ENCODE data around the gene PRG2. TPM values are rescaled to one million over a fixed set of nuclear protein-coding genes. Genes with fewer than 3 reads are reported as not detected.

Gene PRG2
- total RNA-seq, 1 experiment from 2014 or later = 0.57 TPM

GRCh38 chr11:57416436-57416835 is 26.0 kb upstream of the PRG2 start:
- ChIA-PET CTCF (no interaction called here), POLR2A (no interaction called here)
- Mint-ChIP-seq H3K27ac (no peak overlapping the region), H3K4me3 (no peak overlapping the region), H3K4me1 (0 out of 2 replicates have a peak, but pooled peaks cover 4% of the 10 kb centered on the region), H3K9me3 (no peaks in the 10 kb centered on the region), H3K36me3 (peaks cover 53% of the 10 kb centered on the region), H3K27me3 (ENCODE audit: low read depth) (no peaks in the 10 kb centered on the region)
- DNase-seq (ENCODE audit: low spot score) (no peak), ATAC-seq (no peak)
- TF ChIP-seq ERG (CRISPR knock-in tag; IDR thresholded peaks at IDR 0.05) (no peak), GRHL2 (CRISPR knock-in tag; IDR thresholded peaks at IDR 0.05; ENCODE audit: insufficient replicate concordance, severe bottlenecking) (no peak), RELA (CRISPR knock-in tag; IDR thresholded peaks at IDR 0.05; ENCODE audit: borderline replicate concordance) (no peak), FOXJ3 (CRISPR knock-in tag; IDR thresholded peaks at IDR 0.05; ENCODE audit: borderline replicate concordance) (no peak), ETV6 (CRISPR knock-in tag; IDR thresholded peaks at IDR 0.05) (no peak), SMAD4 (CRISPR knock-in tag; IDR thresholded peaks at IDR 0.05) (no peak), GTF2I (CRISPR knock-in tag; conservative IDR thresholded peaks at IDR 0.05) (no peak), SP1 (CRISPR knock-in tag; conservative IDR thresholded peaks at IDR 0.05) (no peak), CBFB (CRISPR knock-in tag; IDR thresholded peaks at IDR 0.05; ENCODE audit: low read depth) (no peak), KAT7 (CRISPR knock-in tag; IDR thresholded peaks at IDR 0.05; ENCODE audit: borderline replicate concordance) (no peak), TEAD1 (CRISPR knock-in tag; IDR thresholded peaks at IDR 0.05) (no peak), ZNF671 (CRISPR knock-in tag; IDR thresholded peaks at IDR 0.05) (no peak)
- TF ChIP-seq, protein P1, sequence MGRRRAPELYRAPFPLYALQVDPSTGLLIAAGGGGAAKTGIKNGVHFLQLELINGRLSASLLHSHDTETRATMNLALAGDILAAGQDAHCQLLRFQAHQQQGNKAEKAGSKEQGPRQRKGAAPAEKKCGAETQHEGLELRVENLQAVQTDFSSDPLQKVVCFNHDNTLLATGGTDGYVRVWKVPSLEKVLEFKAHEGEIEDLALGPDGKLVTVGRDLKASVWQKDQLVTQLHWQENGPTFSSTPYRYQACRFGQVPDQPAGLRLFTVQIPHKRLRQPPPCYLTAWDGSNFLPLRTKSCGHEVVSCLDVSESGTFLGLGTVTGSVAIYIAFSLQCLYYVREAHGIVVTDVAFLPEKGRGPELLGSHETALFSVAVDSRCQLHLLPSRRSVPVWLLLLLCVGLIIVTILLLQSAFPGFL (CRISPR knock-in tag; IDR thresholded peaks at IDR 0.05; ENCODE audit: borderline replicate concordance) = no peak
- TF ChIP-seq, protein P2, sequence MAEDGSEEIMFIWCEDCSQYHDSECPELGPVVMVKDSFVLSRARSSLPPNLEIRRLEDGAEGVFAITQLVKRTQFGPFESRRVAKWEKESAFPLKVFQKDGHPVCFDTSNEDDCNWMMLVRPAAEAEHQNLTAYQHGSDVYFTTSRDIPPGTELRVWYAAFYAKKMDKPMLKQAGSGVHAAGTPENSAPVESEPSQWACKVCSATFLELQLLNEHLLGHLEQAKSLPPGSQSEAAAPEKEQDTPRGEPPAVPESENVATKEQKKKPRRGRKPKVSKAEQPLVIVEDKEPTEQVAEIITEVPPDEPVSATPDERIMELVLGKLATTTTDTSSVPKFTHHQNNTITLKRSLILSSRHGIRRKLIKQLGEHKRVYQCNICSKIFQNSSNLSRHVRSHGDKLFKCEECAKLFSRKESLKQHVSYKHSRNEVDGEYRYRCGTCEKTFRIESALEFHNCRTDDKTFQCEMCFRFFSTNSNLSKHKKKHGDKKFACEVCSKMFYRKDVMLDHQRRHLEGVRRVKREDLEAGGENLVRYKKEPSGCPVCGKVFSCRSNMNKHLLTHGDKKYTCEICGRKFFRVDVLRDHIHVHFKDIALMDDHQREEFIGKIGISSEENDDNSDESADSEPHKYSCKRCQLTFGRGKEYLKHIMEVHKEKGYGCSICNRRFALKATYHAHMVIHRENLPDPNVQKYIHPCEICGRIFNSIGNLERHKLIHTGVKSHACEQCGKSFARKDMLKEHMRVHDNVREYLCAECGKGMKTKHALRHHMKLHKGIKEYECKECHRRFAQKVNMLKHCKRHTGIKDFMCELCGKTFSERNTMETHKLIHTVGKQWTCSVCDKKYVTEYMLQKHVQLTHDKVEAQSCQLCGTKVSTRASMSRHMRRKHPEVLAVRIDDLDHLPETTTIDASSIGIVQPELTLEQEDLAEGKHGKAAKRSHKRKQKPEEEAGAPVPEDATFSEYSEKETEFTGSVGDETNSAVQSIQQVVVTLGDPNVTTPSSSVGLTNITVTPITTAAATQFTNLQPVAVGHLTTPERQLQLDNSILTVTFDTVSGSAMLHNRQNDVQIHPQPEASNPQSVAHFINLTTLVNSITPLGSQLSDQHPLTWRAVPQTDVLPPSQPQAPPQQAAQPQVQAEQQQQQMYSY (CRISPR knock-in tag; IDR thresholded peaks at IDR 0.05) = no peak
- TF ChIP-seq, protein P3, sequence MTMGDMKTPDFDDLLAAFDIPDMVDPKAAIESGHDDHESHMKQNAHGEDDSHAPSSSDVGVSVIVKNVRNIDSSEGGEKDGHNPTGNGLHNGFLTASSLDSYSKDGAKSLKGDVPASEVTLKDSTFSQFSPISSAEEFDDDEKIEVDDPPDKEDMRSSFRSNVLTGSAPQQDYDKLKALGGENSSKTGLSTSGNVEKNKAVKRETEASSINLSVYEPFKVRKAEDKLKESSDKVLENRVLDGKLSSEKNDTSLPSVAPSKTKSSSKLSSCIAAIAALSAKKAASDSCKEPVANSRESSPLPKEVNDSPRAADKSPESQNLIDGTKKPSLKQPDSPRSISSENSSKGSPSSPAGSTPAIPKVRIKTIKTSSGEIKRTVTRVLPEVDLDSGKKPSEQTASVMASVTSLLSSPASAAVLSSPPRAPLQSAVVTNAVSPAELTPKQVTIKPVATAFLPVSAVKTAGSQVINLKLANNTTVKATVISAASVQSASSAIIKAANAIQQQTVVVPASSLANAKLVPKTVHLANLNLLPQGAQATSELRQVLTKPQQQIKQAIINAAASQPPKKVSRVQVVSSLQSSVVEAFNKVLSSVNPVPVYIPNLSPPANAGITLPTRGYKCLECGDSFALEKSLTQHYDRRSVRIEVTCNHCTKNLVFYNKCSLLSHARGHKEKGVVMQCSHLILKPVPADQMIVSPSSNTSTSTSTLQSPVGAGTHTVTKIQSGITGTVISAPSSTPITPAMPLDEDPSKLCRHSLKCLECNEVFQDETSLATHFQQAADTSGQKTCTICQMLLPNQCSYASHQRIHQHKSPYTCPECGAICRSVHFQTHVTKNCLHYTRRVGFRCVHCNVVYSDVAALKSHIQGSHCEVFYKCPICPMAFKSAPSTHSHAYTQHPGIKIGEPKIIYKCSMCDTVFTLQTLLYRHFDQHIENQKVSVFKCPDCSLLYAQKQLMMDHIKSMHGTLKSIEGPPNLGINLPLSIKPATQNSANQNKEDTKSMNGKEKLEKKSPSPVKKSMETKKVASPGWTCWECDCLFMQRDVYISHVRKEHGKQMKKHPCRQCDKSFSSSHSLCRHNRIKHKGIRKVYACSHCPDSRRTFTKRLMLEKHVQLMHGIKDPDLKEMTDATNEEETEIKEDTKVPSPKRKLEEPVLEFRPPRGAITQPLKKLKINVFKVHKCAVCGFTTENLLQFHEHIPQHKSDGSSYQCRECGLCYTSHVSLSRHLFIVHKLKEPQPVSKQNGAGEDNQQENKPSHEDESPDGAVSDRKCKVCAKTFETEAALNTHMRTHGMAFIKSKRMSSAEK (CRISPR knock-in tag; IDR thresholded peaks at IDR 0.05; ENCODE audit: borderline replicate concordance) = no peak
- TF ChIP-seq, protein P4, sequence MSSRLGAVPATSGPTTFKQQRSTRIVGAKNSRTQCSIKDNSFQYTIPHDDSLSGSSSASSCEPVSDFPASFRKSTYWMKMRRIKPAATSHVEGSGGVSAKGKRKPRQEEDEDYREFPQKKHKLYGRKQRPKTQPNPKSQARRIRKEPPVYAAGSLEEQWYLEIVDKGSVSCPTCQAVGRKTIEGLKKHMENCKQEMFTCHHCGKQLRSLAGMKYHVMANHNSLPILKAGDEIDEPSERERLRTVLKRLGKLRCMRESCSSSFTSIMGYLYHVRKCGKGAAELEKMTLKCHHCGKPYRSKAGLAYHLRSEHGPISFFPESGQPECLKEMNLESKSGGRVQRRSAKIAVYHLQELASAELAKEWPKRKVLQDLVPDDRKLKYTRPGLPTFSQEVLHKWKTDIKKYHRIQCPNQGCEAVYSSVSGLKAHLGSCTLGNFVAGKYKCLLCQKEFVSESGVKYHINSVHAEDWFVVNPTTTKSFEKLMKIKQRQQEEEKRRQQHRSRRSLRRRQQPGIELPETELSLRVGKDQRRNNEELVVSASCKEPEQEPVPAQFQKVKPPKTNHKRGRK (CRISPR knock-in tag; IDR thresholded peaks at IDR 0.05; ENCODE audit: borderline replicate concordance) = no peak
- TF ChIP-seq, protein P5, sequence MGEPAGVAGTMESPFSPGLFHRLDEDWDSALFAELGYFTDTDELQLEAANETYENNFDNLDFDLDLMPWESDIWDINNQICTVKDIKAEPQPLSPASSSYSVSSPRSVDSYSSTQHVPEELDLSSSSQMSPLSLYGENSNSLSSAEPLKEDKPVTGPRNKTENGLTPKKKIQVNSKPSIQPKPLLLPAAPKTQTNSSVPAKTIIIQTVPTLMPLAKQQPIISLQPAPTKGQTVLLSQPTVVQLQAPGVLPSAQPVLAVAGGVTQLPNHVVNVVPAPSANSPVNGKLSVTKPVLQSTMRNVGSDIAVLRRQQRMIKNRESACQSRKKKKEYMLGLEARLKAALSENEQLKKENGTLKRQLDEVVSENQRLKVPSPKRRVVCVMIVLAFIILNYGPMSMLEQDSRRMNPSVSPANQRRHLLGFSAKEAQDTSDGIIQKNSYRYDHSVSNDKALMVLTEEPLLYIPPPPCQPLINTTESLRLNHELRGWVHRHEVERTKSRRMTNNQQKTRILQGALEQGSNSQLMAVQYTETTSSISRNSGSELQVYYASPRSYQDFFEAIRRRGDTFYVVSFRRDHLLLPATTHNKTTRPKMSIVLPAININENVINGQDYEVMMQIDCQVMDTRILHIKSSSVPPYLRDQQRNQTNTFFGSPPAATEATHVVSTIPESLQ (CRISPR knock-in tag; IDR thresholded peaks at IDR 0.05) = no peak

Data from WTC11 (cell line).